Ascending aorta (tissue), 2 donors: ENCODE results near the gene CDC42BPA. TPM values are rescaled to one million over a fixed set of nuclear protein-coding genes. Genes with fewer than 3 reads are reported as not detected.

Experiments
- DNase-seq, 2 donors: peaks; one replicate each; pipeline ENCODE4 v3.0.0-alpha.2; 2019; ENCODE audit warnings: low spot score in 2 of 2
- H3K27ac ChIP-seq, 2 donors: fragments of 200-600 bp; sonication (generic); one replicate each; pipeline ENCODE4 v1.5.1; 2016 to 2017; ENCODE audit warnings: mild to moderate bottlenecking in 1 of 2
- H3K27me3 ChIP-seq: fragments of 200-600 bp; sonication (generic); one replicate; pipeline ENCODE4 v1.5.1; 2017
- H3K36me3 ChIP-seq, 2 donors: fragments of 200-600 bp; sonication (generic); one replicate each; pipeline ENCODE4 v1.5.1; 2016
- H3K4me1 ChIP-seq, 2 donors: fragments of 200-600 bp; sonication (generic); one replicate each; pipeline ENCODE4 v1.5.1; 2016 to 2017; ENCODE audit warnings: mild to moderate bottlenecking in 1 of 2
- H3K4me3 ChIP-seq, 2 donors: fragments of 200-600 bp; sonication (generic); one replicate each; pipeline ENCODE4 v1.5.1; 2016 to 2017; ENCODE audit warnings: mild to moderate bottlenecking in 1 of 2
- H3K9me3 ChIP-seq, 2 donors: fragments of 200-600 bp; sonication (generic); one replicate each; pipeline ENCODE4 v1.5.1; 2016
- CTCF ChIP-seq, 3 experiments: fragments of 200-600 bp in 2 of 3; fragments of 450-650 bp in 1 of 3; sonication (generic) in 2 of 3; IDR thresholded peaks; one replicate each; pipeline ENCODE4 v1.5.1; 2016 to 2019; ENCODE audit warnings: antibody characterized with exemption in 3 of 3, mild to moderate bottlenecking in 1 of 3, moderate library complexity in 1 of 3
- intact Hi-C: fragments of 100-400 bp; cut with DNase I; formaldehyde crosslinking; loops from one replicate; pipeline ENCODE4 v1.15.1; 2023
- total RNA-seq: library from RNA; depleted of rRNA; stranded (reverse); fragments of >200 nt; gene quantifications from one replicate; pipeline ENCODE4 v1.1.0, GENCODE V29; 2016

CDC42BPA gene
- total RNA-seq, 1 donor from 2014 or later, result 56.9 TPM

- TF ChIP-seq CTCF (IDR thresholded peaks at IDR 0.05), result no peak
- Histone ChIP-seq H3K27ac (no peak overlapping the region), H3K4me3 (no peak overlapping the region), H3K36me3 (peaks cover 13 to 15% of the 10 kb centered on the region in 2 donors), H3K27me3 (no peaks in the 10 kb centered on the region), H3K4me1 (no peaks in the 10 kb centered on the region), H3K9me3 (no peaks in the 10 kb centered on the region)
- intact Hi-C loops, result no loop called here
- DNase-seq, result no peak
Observed at GRCh38 chr1:226962421-226963391, 355.6 kb downstream of the CDC42BPA start.

GRCh38 chr1:226960944-226961765 is 357.1 kb downstream of the CDC42BPA start:
- no peak for TF ChIP-seq CTCF (IDR thresholded peaks at IDR 0.05)
- H3K4me3 ChIP-seq, result no peak overlapping the region
- intact Hi-C loops, result no loop called here
- no peaks in the 10 kb centered on the region for H3K4me1 ChIP-seq
- H3K27ac ChIP-seq, result no peak overlapping the region
- H3K27me3 ChIP-seq, result no peaks in the 10 kb centered on the region
- H3K36me3 ChIP-seq, result peaks cover 12% of the 10 kb centered on the region in 2 donors
- no peaks in the 10 kb centered on the region for H3K9me3 ChIP-seq
- no peak for DNase-seq

GRCh38 chr1:226960256-226960655 is 358.0 kb downstream of the CDC42BPA start:
- Histone ChIP-seq H3K9me3 (no peaks in the 10 kb centered on the region), H3K4me3 (no peak overlapping the region), H3K27ac (no peak overlapping the region), H3K4me1 (no peaks in the 10 kb centered on the region), H3K27me3 (no peaks in the 10 kb centered on the region), H3K36me3 (peaks cover 3 to 5% of the 10 kb centered on the region in 2 donors)
- intact Hi-C loops, result no loop called here
- no peak for DNase-seq
- no peak for TF ChIP-seq CTCF (IDR thresholded peaks at IDR 0.05)

GRCh38 chr1:226958300-226958699 is 360.0 kb downstream of the CDC42BPA start:
- no peak overlapping the region for H3K4me3 ChIP-seq
- H3K36me3 ChIP-seq, result peaks cover 0 to 2% of the 10 kb centered on the region in 2 donors
- H3K27ac ChIP-seq, result no peak overlapping the region
- no peak for TF ChIP-seq CTCF (IDR thresholded peaks at IDR 0.05)
- no peaks in the 10 kb centered on the region for H3K27me3 ChIP-seq
- no peaks in the 10 kb centered on the region for H3K9me3 ChIP-seq
- intact Hi-C loops, result no loop called here
- DNase-seq, result peak in 1 of 2 donors; percentile 9
- H3K4me1 ChIP-seq, result no peaks in the 10 kb centered on the region

- no peak for TF ChIP-seq CTCF (IDR thresholded peaks at IDR 0.05)
- DNase-seq, result no peak
- no peaks in the 10 kb centered on the region for H3K27me3 ChIP-seq
- no peak overlapping the region for H3K4me3 ChIP-seq
- no peaks in the 10 kb centered on the region for H3K4me1 ChIP-seq
- H3K36me3 ChIP-seq, result peaks cover 0 to 2% of the 10 kb centered on the region in 2 donors
- no peaks in the 10 kb centered on the region for H3K9me3 ChIP-seq
- intact Hi-C loops, result no loop called here
- H3K27ac ChIP-seq, result no peak overlapping the region
Observed at GRCh38 chr1:226957714-226958113, 360.6 kb downstream of the CDC42BPA start.
